Stimulated activated CD8-positive, alpha-beta memory T cell treated with anti-CD3 and anti-CD28 coated beads, Interleukin-15, amount 100 ng/mL, for 4 hours (primary cell): ENCODE data around the gene ITGAL.

Experiments
- DNase-seq, 2 donors: peaks; one replicate each; pipeline ENCODE4 v3.0.0-alpha.2; 2020; ENCODE audit warnings: low read depth in 2 of 2

The ITGAL gene

DNA sequence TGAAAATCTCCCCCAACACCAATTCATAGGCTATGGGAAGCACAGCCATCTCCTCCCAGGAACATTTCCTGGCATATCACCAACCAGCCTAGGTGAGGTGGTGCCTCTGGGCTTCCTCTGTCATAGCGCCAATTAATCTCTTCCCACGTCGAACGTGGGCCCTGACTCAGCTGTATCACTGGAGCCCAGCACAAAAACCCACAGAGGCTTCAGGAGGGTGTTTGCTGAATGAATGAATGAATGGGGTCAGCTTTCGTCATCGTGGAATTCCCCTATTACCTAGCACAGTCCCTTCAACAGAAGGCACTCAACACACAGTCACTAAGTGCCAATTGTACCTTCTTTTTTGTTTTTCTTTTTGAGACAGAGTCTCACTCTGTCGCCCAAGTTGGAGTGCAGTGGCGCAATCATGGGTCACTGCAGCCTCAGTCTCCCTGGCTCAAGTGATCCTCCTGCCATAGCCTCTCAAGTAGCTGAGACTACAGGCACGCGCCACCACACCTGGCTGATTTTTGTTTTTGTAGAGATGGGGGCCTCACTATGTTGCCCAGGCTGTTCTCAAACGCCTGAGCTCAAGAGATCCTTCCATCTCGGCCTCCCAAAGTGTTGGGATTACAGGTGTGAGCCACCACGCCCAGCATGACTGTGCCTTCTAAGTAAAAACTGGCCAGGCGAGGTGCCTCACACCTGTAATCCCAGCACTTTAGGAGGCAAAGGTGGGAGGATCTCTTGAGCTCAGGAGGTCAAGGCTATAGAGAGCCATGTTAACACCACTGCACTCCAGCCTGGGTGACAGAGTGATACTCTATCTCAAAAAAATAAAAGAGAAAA lies 94.8 kb downstream of the ITGAL start:
- DNase-seq = peak in 1 of 2 donors; percentile 57

DNA sequence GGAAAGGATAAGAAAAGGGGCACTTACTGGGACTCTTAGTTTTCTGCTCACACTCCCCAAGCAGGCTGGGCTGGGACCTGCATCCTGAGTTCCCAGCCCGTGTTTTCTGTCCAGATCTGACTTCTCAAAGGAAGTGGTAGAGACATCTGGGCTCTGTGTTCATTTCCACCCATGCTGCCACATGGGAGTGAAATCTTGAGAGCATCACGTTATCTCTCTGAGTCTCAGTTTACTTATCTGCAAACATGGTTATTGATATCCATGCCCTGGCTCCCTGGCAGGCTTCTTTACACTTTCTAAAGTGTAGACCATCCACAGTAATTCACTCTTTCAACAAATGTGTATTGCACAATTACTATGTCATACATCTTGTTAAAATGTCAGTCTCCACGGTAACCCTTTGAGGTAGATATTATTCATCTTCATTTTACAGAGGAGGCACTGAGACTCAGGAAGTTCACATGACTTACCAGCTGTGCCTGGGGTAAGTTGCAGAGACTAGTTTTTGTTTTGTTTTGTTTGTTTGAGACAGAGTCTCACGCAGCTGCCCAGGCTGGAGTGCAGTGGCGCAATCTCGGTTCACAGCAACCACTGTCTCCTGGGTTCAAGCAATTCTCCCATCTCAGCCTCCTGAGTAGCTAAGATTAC lies 95.6 kb downstream of the ITGAL start:
- DNase-seq = no peak

- DNase-seq = no peak
Observed at GRCh38 chr16:30569281-30569680, 96.7 kb downstream of the ITGAL start.

DNA sequence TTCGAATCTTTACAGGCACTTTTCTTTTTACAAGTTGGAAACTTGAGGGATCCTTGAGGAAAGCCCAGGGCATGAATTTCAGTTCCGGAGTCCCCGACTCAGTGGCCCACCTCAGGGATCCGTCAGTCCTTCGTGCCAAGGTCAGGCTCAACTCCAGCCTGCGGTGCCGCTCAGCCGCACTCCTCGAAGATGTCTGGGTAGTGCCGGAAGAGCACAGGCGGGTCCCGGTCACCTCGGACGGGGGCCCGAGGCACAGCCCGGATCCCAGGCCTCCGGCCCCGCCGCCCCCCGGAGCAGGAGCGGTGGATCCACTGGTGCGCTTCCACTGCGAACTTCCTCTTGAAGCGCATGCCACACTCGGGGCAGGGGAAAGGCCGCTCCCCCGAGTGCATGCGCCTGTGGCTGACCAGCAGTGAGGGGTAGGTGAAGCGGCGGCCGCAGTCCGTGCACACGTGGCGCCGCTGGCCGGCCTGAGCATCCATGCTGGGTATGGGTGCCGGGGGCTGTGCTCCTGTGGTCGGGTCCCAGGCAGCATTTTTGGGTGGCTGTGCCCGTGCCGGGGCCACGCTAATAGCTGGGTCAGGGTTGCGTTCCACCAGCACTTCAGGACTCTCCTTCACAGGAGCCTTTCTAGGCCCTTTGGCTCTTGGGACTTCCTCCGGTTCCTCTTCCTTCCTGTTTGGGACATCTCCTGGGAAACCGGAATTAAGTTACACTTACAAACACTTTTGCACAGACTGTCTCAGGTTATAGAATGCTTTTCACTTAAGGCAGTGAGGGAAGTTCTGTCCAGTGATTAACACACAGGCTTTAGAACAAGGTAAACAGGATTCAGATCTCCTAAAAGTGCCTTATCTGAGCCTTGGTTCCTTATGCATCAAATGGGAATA lies 97.4 kb downstream of the ITGAL start:
- DNase-seq = no peak

GRCh38 chr16:30570636-30571444 lies 98.3 kb downstream of the ITGAL start:
- DNase-seq = no peak

- peak; percentile 85 to 96 for DNase-seq
Observed at GRCh38 chr16:30571445-30572322, 99.1 kb downstream of the ITGAL start, which contains the start of gene ZNF688. Gene ZNF688 (minus strand): TSS chr16:30571714. CDS start chr16:30571629, 85 bp downstream.
